ENCODE results near the gene CNGA1.

The CNGA1 gene

GRCh38 chr4:47913861-47914219 lies 102.6 kb downstream of the CNGA1 start:
- H3K9me3 ChIP-seq (ENCODE audit: control insufficient read depth, insufficient read depth, low read depth, low read length): no peaks in the 10 kb centered on the region
- CTCF ChIA-PET: no interaction called here

GRCh38 chr4:47913330-47913729 lies 103.2 kb downstream of the CNGA1 start:
- CTCF ChIA-PET: interaction anchor here (0.7 kb wide), 1 partner anchor 216 kb away, joined by 3 read pairs; no protein-coding TSS in a partner anchor
- Histone ChIP-seq H3K4me3 (ENCODE audit: low read depth, low read length) (peak overlapping the region; percentile 79), H3K4me1 (ENCODE audit: control insufficient read depth, insufficient read depth, low read length) (no peaks in the 10 kb centered on the region), H3K36me3 (ENCODE audit: control insufficient read depth in 2 of 2, insufficient read depth in 1 of 2, low read length in 2 of 2) (peaks cover 3 to 26% of the 10 kb centered on the region in 2 experiments), H3K9me3 (ENCODE audit: control insufficient read depth, insufficient read depth, low read depth, low read length) (no peaks in the 10 kb centered on the region), H3K27ac (ENCODE audit: extremely low read depth, low read depth, low read length) (no peak overlapping the region; the same call in 1 of the 2 replicates)
- POLR2A ChIA-PET: no interaction called here
- TF ChIP-seq GFI1B (tag by site-specific recombination; IDR thresholded peaks at IDR 0.05) (0 out of 2 replicates have a peak, but pooled peaks have one; percentile 28), ZNF239 (tag by site-specific recombination; IDR thresholded peaks at IDR 0.05) (no peak)

More at GRCh38 chr4:47913861-47914219, 102.6 kb downstream of the CNGA1 start:
- TF ChIP-seq SP7 (tag by site-specific recombination; IDR thresholded peaks at IDR 0.05) (no peak), YY1 (tag by site-specific recombination; IDR thresholded peaks at IDR 0.05) (peak; percentile 10; the same call in 1 of the 2 replicates), ZNF362 (tag by site-specific recombination; IDR thresholded peaks at IDR 0.05) (0 out of 2 replicates have a peak, but pooled peaks have one; percentile 21), CTCF (tag by site-specific recombination; IDR thresholded peaks at IDR 0.05) (peak; percentile 75), ZFHX2 (tag by site-specific recombination; conservative IDR thresholded peaks at IDR 0.05) (0 out of 2 replicates have a peak, but pooled peaks have one; percentile 12), ZBTB7A (tag by site-specific recombination; IDR thresholded peaks at IDR 0.05; ENCODE audit: low read depth) (no peak)
- POLR2A ChIA-PET: interaction anchor here (0.6 to 1.0 kb wide), 2 partner anchors 185 to 267 kb away, joined by 3 read pairs; no protein-coding TSS in a partner anchor
- Histone ChIP-seq H3K36me3 (ENCODE audit: control insufficient read depth in 2 of 2, insufficient read depth in 1 of 2, low read length in 2 of 2) (peaks cover 3 to 23% of the 10 kb centered on the region in 2 experiments), H3K4me1 (ENCODE audit: control insufficient read depth, insufficient read depth, low read length) (no peaks in the 10 kb centered on the region), H3K27ac (ENCODE audit: extremely low read depth, low read depth, low read length) (peak overlapping the region; percentile 68; the same call in 1 of the 2 replicates), H3K4me3 (ENCODE audit: low read depth, low read length) (peak overlapping the region; percentile 79)

- Histone ChIP-seq H3K36me3 (ENCODE audit: control insufficient read depth in 2 of 2, insufficient read depth in 1 of 2, low read length in 2 of 2) (peaks cover 12 to 72% of the 10 kb centered on the region in 2 experiments), H3K27ac (ENCODE audit: extremely low read depth, low read depth, low read length) (no peak overlapping the region), H3K4me1 (ENCODE audit: control insufficient read depth, insufficient read depth, low read length) (no peaks in the 10 kb centered on the region), H3K4me3 (ENCODE audit: low read depth, low read length) (no peak overlapping the region), H3K9me3 (ENCODE audit: control insufficient read depth, insufficient read depth, low read depth, low read length) (no peaks in the 10 kb centered on the region)
- ChIA-PET POLR2A (no interaction called here), CTCF (no interaction called here)
- TF ChIP-seq ZNF138 (tag by site-specific recombination; IDR thresholded peaks at IDR 0.05; ENCODE audit: borderline replicate concordance) (no peak), ZBTB10 (tag by site-specific recombination; IDR thresholded peaks at IDR 0.05) (no peak), ZNF133 (tag by site-specific recombination; IDR thresholded peaks at IDR 0.05) (no peak), ZNF521 (tag by site-specific recombination; IDR thresholded peaks at IDR 0.05) (no peak), ZBTB49 (tag by site-specific recombination; IDR thresholded peaks at IDR 0.05; ENCODE audit: low read depth) (no peak), ZNF488 (tag by site-specific recombination; IDR thresholded peaks at IDR 0.05) (no peak), ZNF324 (tag by site-specific recombination; IDR thresholded peaks at IDR 0.05) (no peak), KLF9 (tag by site-specific recombination; IDR thresholded peaks at IDR 0.05; ENCODE audit: low read depth) (no peak), SP7 (tag by site-specific recombination; IDR thresholded peaks at IDR 0.05) (no peak), MEIS1 (CRISPR knock-in tag; IDR thresholded peaks at IDR 0.05; ENCODE audit: borderline replicate concordance) (no peak)
Observed at GRCh38 chr4:47907089-47907646, 109.3 kb downstream of the CNGA1 start.

Measured in HEK293 (cell line).